HUES6 (cell line): ENCODE results near the gene MYO9B.

Experiments used
- H3K27ac ChIP-seq: 2 replicates; pipeline ENCODE4 v1.7.0; 2013; ENCODE audit warnings: low read depth, mild to moderate bottlenecking, low read length, inconsistent platforms
- H3K27me3 ChIP-seq: 2 replicates; pipeline ENCODE4 v1.6.1; 2013; ENCODE audit warnings: low read length; ENCODE audit not compliant: control insufficient read depth, insufficient read depth
- H3K36me3 ChIP-seq: 2 replicates; pipeline ENCODE4 v1.6.1; 2013; ENCODE audit warnings: low read length; ENCODE audit not compliant: control insufficient read depth, insufficient read depth
- H3K4me1 ChIP-seq: 2 replicates; pipeline ENCODE4 v1.6.1; 2013; ENCODE audit warnings: low read length; ENCODE audit not compliant: control insufficient read depth, insufficient read depth
- H3K4me3 ChIP-seq: 2 replicates; pipeline ENCODE4 v1.5.1; 2013; ENCODE audit warnings: low read depth, low read length
- H3K9ac ChIP-seq: one replicate; pipeline ENCODE4 v1.6.1; 2013; ENCODE audit warnings: mild to moderate bottlenecking, low read length
- H3K9me3 ChIP-seq: 2 replicates; pipeline ENCODE4 v1.6.1; 2013; ENCODE audit warnings: low read depth, low read length; ENCODE audit not compliant: control insufficient read depth, insufficient read depth

The MYO9B gene

DNA sequence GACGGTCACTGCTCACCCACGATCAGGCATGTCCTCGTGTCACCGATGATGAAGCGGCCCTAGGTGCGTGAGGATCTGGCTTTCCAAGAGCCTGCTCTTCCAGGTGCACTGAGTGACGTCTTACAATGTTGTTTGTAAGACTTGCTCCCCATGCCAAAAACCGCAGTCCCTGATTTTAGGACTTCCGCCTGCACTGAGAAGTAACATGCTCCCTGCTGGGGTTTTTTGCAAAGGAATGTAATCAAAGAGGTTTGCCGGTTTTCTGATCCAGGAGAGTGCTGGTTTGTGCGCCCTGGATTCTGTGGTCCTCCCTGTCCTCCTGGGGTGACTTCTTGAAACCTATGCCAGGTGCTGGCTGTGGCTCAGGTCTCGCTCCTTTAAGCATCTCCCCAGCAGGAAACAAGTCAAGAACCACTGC is 38.8 kb downstream of the MYO9B start:
- no peaks in the 10 kb centered on the region for H3K27me3 ChIP-seq
- H3K4me1 ChIP-seq: peaks cover 36% of the 10 kb centered on the region
- H3K9ac ChIP-seq: no peak overlapping the region
- H3K36me3 ChIP-seq: peaks cover 11% of the 10 kb centered on the region; the same call in 1 of the 2 replicates
- no peak overlapping the region for H3K4me3 ChIP-seq
- 0 out of 2 replicates have a peak overlapping the region, but pooled peaks have one; percentile 18 for H3K27ac ChIP-seq
- H3K9me3 ChIP-seq: no peaks in the 10 kb centered on the region

DNA sequence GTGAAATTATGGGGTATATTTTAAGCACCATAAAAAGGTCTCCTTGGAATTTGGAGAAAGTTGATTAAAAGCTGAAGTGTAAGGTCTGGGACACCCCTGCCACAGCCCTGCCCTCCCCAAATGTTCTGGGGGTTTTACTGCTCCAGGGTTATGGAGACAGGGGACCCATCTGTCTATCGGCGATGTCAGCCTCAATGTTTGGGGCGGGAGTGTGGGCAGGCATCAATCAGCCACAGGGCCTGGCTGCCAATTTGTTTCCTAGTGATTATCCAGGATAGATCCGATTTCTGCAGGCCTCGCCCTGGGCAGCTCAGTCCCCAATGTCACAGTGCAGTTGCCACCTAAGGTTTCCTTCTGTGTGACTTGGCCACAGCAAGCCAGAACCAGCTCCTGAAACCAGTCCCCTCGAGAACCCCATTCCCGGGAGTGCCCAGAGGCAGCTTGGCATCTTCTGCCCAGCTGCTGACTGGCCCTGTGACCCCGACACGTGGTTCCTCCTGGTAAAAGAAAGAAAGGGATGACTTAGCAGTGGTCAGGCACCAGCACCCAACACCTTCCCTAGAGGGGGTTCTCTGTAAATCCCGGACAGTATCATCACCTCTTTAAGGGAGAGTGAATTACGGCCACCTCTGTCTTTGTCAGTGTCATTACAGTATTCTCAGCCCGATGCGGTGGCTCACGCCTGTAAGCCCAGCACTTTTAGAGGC is 41.6 kb downstream of the MYO9B start:
- no peak overlapping the region for H3K9ac ChIP-seq
- H3K27me3 ChIP-seq: no peaks in the 10 kb centered on the region
- H3K27ac ChIP-seq: no peak overlapping the region
- no peaks in the 10 kb centered on the region for H3K9me3 ChIP-seq
- H3K36me3 ChIP-seq: no peaks in the 10 kb centered on the region
- no peak overlapping the region for H3K4me3 ChIP-seq
- H3K4me1 ChIP-seq: peaks cover 34% of the 10 kb centered on the region

- Histone ChIP-seq H3K27ac (no peak overlapping the region), H3K36me3 (no peaks in the 10 kb centered on the region), H3K9ac (no peak overlapping the region), H3K27me3 (no peaks in the 10 kb centered on the region), H3K4me1 (peaks cover 16% of the 10 kb centered on the region), H3K9me3 (no peaks in the 10 kb centered on the region), H3K4me3 (no peak overlapping the region)
Observed at GRCh38 chr19:17118957-17119356, 43.4 kb downstream of the MYO9B start.

DNA sequence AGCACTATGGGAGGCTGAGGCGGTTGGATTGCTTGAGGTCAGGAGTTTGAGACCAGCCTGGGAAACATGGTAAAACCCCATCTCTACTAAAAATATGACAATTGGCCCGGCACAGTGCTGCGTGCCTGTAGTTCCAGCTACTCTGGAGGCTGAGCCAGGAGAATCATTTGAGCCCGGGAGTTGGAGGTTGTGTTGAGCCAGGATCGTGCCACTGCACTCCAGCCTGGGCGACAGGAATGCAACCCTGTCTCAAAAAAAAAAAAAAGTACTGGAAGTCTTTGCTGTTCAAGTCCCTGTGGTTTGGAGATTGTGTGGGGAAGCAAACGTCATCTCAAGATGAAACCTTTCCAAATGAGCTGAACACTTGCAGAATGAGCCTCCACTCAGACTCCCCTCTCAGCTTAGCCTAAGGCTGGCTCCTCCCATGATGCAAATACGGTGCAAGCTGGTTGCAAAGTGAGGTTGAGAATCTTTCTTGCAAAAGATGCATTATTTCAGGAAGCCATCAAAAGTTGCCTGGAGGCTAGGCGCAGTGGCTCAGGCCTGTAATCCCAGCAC is 46.2 kb downstream of the MYO9B start:
- Histone ChIP-seq H3K4me3 (no peak overlapping the region), H3K9me3 (no peaks in the 10 kb centered on the region), H3K36me3 (no peaks in the 10 kb centered on the region), H3K4me1 (peaks cover 13% of the 10 kb centered on the region), H3K27me3 (no peaks in the 10 kb centered on the region), H3K27ac (no peak overlapping the region), H3K9ac (no peak overlapping the region)

DNA sequence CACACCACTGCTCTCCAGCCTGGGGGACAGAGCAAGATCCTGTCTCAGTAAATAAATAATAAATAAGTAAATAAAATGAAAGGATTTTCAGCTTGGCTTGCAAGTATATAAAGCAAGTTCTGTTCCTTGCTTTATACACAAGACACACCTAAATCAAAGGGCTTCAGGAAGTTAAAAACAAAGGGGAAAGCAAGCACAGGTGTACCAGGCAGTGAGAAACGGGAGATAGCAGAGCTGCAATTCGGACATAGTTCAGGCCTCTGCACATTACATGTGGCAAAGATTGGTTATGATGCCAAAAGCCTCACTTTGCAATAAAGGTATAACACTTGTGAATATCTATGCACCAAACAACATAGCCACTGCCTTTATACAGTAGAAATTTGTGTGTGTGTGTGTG is 47.5 kb downstream of the MYO9B start:
- Histone ChIP-seq H3K27ac (no peak overlapping the region), H3K36me3 (no peaks in the 10 kb centered on the region), H3K9ac (no peak overlapping the region), H3K27me3 (no peaks in the 10 kb centered on the region), H3K4me1 (peaks cover 13% of the 10 kb centered on the region), H3K4me3 (no peak overlapping the region), H3K9me3 (no peaks in the 10 kb centered on the region)

DNA sequence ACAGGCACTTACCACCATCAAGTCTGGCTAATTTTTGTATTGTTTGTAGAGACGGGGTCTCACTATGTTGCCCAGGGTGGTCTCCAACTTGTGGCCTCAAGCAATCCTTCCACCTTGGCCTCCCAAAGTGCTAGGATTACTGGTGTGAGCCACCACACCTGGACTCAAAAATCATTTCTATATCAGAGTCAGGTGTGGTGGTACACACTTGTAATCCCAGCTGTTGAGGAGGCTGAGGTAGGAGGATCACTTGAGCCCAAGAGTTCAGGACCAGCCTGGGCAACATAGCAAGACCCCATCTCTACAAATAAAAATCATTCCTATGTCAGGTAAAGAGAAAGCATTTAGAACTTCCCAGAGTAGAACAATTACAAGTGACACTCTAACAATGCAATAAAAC is 48.4 kb downstream of the MYO9B start:
- no peaks in the 10 kb centered on the region for H3K9me3 ChIP-seq
- no peaks in the 10 kb centered on the region for H3K36me3 ChIP-seq
- H3K9ac ChIP-seq: no peak overlapping the region
- no peak overlapping the region for H3K4me3 ChIP-seq
- no peak overlapping the region for H3K27ac ChIP-seq
- peaks cover 13% of the 10 kb centered on the region for H3K4me1 ChIP-seq
- no peaks in the 10 kb centered on the region for H3K27me3 ChIP-seq

DNA sequence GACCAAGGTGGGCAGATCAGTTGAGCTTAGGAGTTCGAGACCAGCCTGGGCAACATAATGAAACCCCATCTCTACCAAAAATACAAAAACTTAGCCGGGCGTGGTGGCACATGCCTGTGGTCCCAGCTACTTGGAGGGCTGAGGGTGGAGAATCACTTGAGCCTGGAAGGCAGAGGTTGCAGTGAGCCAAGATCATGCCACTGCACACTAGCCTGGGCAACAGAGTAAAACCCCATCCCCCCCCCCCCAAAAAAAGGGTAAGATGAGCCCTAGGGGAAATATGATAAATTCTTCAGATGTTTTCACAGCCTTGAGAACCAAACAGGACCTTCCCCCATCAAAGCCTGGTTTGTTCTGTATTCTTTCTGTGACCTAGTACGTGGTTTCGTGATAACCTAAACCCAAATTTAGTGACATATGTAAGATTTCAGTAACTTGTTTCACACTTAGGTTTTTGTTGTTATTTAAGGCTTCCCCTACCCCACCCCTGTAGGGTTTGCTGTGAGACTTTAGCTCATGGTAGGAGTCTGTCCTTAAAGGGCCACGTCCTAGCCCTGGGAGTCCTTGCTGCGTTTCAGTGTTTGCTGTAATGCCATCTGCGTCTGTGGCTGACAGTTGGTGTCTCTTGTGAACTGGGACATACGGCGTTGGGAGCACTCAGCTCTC is 49.6 kb downstream of the MYO9B start:
- Histone ChIP-seq H3K4me3 (no peak overlapping the region), H3K9me3 (no peaks in the 10 kb centered on the region), H3K9ac (peak overlapping the region; percentile 33), H3K36me3 (no peaks in the 10 kb centered on the region), H3K4me1 (peaks cover 13% of the 10 kb centered on the region), H3K27me3 (no peaks in the 10 kb centered on the region), H3K27ac (no peak overlapping the region)

DNA sequence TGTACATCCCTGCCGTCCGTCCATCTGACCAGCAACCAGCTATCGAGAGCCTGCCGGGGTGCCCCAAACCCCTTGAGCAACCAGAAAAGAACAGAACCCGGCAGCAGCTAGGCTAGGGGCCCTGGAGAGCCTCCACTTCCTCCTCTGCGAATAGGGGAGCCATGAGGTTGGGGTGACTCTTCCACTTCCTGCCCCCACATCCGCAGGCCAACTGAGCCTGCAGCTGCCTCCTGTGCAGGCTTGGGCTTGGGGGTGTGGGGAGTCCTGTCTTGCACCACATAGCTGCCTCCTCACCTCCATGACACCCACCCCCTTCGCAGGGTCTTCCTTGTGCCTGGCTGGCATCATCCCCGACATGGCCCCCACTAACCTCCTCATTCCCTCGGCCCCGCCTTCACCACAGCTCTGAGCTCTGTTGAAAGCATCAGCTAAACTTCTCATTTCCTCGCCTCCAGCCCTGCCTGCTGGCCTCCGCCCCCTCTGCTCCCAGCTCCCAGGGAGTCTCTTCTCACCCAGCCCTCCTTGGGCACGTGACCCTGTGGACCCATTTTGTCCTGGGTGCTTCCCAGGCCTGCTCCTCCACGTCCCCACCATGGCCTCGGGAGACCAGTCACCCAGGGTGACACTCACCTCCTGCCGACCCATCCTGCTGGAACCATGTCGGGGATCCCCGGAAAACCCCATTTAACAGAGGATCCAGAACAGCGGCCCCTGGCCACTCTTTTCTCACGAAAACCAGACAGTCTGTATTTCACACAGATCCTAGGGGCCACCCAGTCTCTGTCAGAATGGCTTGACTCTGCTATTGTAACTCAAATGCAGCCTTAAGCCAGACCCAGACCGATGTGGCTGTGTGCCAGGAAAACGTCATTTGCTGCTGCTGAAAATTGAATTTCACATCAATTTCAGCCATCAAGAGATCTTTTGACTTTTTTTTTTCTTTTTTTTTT is 50.4 kb downstream of the MYO9B start:
- Histone ChIP-seq H3K27me3 (no peaks in the 10 kb centered on the region), H3K9ac (peak overlapping the region; percentile 33), H3K27ac (peak overlapping the region; percentile 38; the same call in 1 of the 2 replicates), H3K9me3 (no peaks in the 10 kb centered on the region), H3K4me1 (peaks cover 16% of the 10 kb centered on the region), H3K36me3 (no peaks in the 10 kb centered on the region), H3K4me3 (no peak overlapping the region)

DNA sequence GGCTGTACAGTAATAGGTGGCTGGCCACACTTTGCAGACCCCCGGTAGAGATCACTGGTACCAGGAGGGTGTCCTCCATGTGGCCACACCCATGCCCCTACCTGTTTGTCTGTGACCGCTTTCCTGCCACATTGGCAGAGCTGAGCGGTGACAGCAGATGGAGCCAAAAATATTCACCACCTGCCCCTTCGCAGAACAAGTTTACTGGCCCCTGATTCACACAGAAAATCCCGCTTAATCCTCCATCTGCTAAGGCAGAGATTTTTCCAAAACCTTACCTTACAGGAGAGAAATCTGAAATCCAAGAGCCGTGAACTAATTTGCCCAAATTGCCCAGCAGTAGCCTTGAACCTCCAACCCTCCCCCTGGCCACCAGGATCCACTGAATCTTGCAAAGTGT is 52.1 kb downstream of the MYO9B start:
- Histone ChIP-seq H3K27me3 (no peaks in the 10 kb centered on the region), H3K9ac (no peak overlapping the region), H3K9me3 (no peaks in the 10 kb centered on the region), H3K4me1 (peaks cover 17% of the 10 kb centered on the region), H3K36me3 (no peaks in the 10 kb centered on the region), H3K27ac (no peak overlapping the region), H3K4me3 (no peak overlapping the region)

- no peak overlapping the region for H3K27ac ChIP-seq
Observed at GRCh38 chr19:17128403-17128802, 52.8 kb downstream of the MYO9B start.

More at GRCh38 chr19:17128403-17128802, 52.8 kb downstream of the MYO9B start:
- Histone ChIP-seq H3K4me1 (peaks cover 17% of the 10 kb centered on the region), H3K9ac (no peak overlapping the region), H3K4me3 (no peak overlapping the region), H3K9me3 (no peaks in the 10 kb centered on the region), H3K27me3 (no peaks in the 10 kb centered on the region), H3K36me3 (no peaks in the 10 kb centered on the region)
